MM.1S (cell line): ENCODE data around the gene CD9.
"Not testable (repeated sequence)": the region's sequence is repeated elsewhere in the genome, so short reads cannot be mapped to it uniquely, and the experiment has no call there.

Source experiments
- CTCF ChIP-seq: fragments of 300-600 bp; sonication (generic); IDR thresholded peaks from 2 replicates; pipeline ENCODE4 v1.5.1; 2016; ENCODE audit warnings: antibody characterized with exemption, low read length, mixed read lengths
- EZH2 ChIP-seq: fragments of 300-600 bp; sonication (generic); optimal IDR thresholded peaks from 2 replicates; pipeline ENCODE3; 2017; ENCODE audit warnings: low read depth, mild to moderate bottlenecking, antibody characterized with exemption, low read length, mixed read lengths
- EZH2phosphoT487 ChIP-seq: fragments of 300-600 bp; sonication (generic); IDR thresholded peaks from 2 replicates; pipeline ENCODE4 v1.6.1; 2018; ENCODE audit warnings: antibody characterized with exemption, low read length

- not testable (repeated sequence) for TF ChIP-seq CTCF, EZH2phosphoT487, EZH2
Measured at GRCh38 chr12:6209428-6209827, 9.2 kb downstream of the CD9 start.
